Panc1 (cell line): Measurements from ENCODE around the gene ISOC2.
A peak's percentile ranks its signal among the peaks of the same experiment; 100 is the strongest.

Experiments
- POLR2AphosphoS5 ChIP-seq: IDR thresholded peaks from 2 replicates; pipeline ENCODE4 v1.6.1; 2012; ENCODE audit warnings: mild to moderate bottlenecking, low read depth, low read length, moderate library complexity
- TCF7L2 ChIP-seq: IDR thresholded peaks from 2 replicates; pipeline ENCODE4 v1.6.1; 2011; ENCODE audit warnings: mild to moderate bottlenecking, low read depth, low read length, inconsistent platforms
- TF ChIP-seq, protein P1 (sequence below): fragments of 450-650 bp; IDR thresholded peaks from 2 replicates; pipeline ENCODE4 v1.5.1; 2017; ENCODE audit warnings: mild to moderate bottlenecking

DNA sequence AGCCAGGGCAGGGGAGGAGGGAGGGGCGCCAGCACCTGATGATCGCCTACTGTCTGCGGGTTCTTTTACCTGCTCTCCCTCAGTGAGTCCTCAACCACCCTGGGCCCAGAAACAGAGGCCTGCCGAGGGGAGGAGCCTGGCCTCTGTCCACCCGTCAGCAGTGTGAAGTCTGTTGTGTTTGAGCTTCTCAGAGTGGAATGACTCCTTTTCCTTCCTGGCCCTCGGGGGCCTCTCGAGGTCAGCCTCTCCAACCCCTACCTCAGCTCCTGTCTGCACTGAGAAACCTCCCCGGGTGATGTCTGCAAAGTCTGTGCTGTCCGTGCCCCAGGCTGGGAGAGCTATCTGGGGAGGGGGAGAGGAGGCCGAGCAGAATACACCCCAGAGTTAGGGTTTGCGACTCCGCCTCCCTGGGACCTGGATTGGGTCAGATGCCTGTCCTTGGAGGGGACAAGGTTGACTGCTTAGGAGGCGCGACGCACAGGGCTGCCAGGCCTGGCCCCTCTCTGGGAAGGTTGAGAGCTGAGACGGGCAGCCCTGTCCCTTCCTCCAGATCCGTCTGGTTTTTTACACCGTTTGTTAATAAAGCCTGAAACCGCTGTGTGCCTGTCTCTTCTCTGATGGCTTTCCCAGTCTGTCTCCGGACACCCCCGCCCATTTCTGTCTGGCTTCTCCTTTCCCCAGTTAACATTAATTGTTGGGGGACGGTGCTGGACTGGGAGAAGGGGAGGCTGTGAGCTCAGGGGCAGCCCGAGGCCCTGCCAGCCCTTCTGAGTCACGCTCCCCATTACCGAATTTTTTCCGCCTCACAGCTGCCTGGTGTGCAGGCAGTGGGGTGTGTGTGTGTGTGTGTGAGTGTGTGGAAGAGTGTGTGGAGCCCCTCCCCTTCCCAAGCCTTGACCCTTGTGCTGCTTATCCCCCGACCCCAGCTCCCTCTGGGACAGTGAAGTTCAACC lies 25.8 kb upstream of the ISOC2 start:
- TF ChIP-seq TCF7L2 (no peak), POLR2AphosphoS5 (peak; percentile 44)
- TF ChIP-seq, protein P1, sequence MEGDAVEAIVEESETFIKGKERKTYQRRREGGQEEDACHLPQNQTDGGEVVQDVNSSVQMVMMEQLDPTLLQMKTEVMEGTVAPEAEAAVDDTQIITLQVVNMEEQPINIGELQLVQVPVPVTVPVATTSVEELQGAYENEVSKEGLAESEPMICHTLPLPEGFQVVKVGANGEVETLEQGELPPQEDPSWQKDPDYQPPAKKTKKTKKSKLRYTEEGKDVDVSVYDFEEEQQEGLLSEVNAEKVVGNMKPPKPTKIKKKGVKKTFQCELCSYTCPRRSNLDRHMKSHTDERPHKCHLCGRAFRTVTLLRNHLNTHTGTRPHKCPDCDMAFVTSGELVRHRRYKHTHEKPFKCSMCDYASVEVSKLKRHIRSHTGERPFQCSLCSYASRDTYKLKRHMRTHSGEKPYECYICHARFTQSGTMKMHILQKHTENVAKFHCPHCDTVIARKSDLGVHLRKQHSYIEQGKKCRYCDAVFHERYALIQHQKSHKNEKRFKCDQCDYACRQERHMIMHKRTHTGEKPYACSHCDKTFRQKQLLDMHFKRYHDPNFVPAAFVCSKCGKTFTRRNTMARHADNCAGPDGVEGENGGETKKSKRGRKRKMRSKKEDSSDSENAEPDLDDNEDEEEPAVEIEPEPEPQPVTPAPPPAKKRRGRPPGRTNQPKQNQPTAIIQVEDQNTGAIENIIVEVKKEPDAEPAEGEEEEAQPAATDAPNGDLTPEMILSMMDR = no peak
